HepG2 (cell line): Measurements from ENCODE around the gene EIF1. TPM values are rescaled to one million over a fixed set of nuclear protein-coding genes. Genes with fewer than 3 reads are reported as not detected.

ENCODE experiments used
- BCL3 ChIP-seq: sonication (generic); formaldehyde crosslinking; IDR thresholded peaks from 2 replicates; pipeline ENCODE4 v1.5.1; 2020; ENCODE audit warnings: mild to moderate bottlenecking, missing genetic modification reagents, moderate library complexity
- CBX2 ChIP-seq, 2 experiments: fragments of 200-600 bp in 1 of 2; sonication (generic); formaldehyde crosslinking in 1 of 2; IDR thresholded peaks; 2 replicates each; pipeline versions ENCODE4 v1.7.0 to v1.8.1; 2018 to 2022; ENCODE audit warnings: low read depth in 2 of 2, low read length in 1 of 2, mild to moderate bottlenecking in 1 of 2, missing genetic modification reagents in 1 of 2
- CEBPG ChIP-seq: IDR thresholded peaks from 2 replicates; pipeline ENCODE4 v1.6.1; 2016
- HMGXB4 ChIP-seq, 2 experiments: sonication (generic) in 1 of 2; formaldehyde crosslinking in 1 of 2; IDR thresholded peaks; 2 replicates each; pipeline versions ENCODE4 v1.4.0 to v1.6.1; 2018 to 2020; ENCODE audit warnings: missing genetic modification reagents in 2 of 2, borderline replicate concordance in 1 of 2, low read depth in 1 of 2, mild to moderate bottlenecking in 1 of 2, missing biosample characterization in 1 of 2
- IRF1 ChIP-seq: sonication (generic); formaldehyde crosslinking; IDR thresholded peaks from 2 replicates; pipeline ENCODE4 v1.4.0; 2020; ENCODE audit warnings: low read depth, mild to moderate bottlenecking, missing genetic modification reagents
- LRRFIP1 ChIP-seq: sonication (generic); formaldehyde crosslinking; conservative IDR thresholded peaks from 2 replicates; pipeline ENCODE4 v1.4.0; 2020; ENCODE audit warnings: missing genetic modification reagents
- MEIS2 ChIP-seq: sonication (generic); formaldehyde crosslinking; IDR thresholded peaks from 2 replicates; pipeline ENCODE4 v1.9.0; 2021; ENCODE audit warnings: mild to moderate bottlenecking, missing genetic modification reagents
- PBX3 ChIP-seq: sonication (generic); formaldehyde crosslinking; IDR thresholded peaks from 2 replicates; pipeline ENCODE4 v1.8.1; 2023; ENCODE audit warnings: missing genetic modification reagents, inconsistent platforms, borderline replicate concordance
- RFXANK ChIP-seq: IDR thresholded peaks from 2 replicates; pipeline ENCODE4 v1.6.1; 2016
- SIX4 ChIP-seq: sonication (generic); formaldehyde crosslinking; IDR thresholded peaks from 2 replicates; pipeline ENCODE4 v1.4.0; 2020; ENCODE audit warnings: missing genetic modification reagents
- SMARCC2 ChIP-seq: fragments of 450-650 bp; IDR thresholded peaks from 2 replicates; pipeline ENCODE4 v1.6.1; 2017; ENCODE audit warnings: antibody characterized with exemption, mild to moderate bottlenecking
- SNAPC5 ChIP-seq: sonication (generic); formaldehyde crosslinking; IDR thresholded peaks from 2 replicates; pipeline ENCODE4 v1.8.1; 2023; ENCODE audit warnings: mild to moderate bottlenecking, missing genetic modification reagents, borderline replicate concordance
- SP4 ChIP-seq: sonication (generic); formaldehyde crosslinking; IDR thresholded peaks from 2 replicates; pipeline ENCODE4 v1.8.1; 2023; ENCODE audit warnings: mild to moderate bottlenecking, missing genetic modification reagents
- TBX3 ChIP-seq: fragments of 450-650 bp; IDR thresholded peaks from 2 replicates; pipeline ENCODE4 v1.6.1; 2017; ENCODE audit warnings: antibody characterized with exemption, mild to moderate bottlenecking, inconsistent platforms, borderline replicate concordance
- TCF7L2 ChIP-seq: IDR thresholded peaks from 2 replicates; pipeline ENCODE4 v1.6.1; 2011; ENCODE audit warnings: mild to moderate bottlenecking, low read depth, low read length, moderate library complexity
- YEATS4 ChIP-seq: sonication (generic); formaldehyde crosslinking; IDR thresholded peaks from 2 replicates; pipeline ENCODE4 v1.4.0; 2020; ENCODE audit warnings: missing genetic modification reagents, borderline replicate concordance
- ZNF10 ChIP-seq: sonication (generic); formaldehyde crosslinking; IDR thresholded peaks from 2 replicates; pipeline ENCODE4 v1.4.0; 2020; ENCODE audit warnings: mild to moderate bottlenecking, low read depth, missing genetic modification reagents, borderline replicate concordance
- ZNF260 ChIP-seq: sonication (generic); formaldehyde crosslinking; IDR thresholded peaks from 2 replicates; pipeline ENCODE4 v1.4.0; 2020; ENCODE audit warnings: missing genetic modification reagents, low read depth, mild to moderate bottlenecking, borderline replicate concordance
- ZNF652 ChIP-seq: IDR thresholded peaks from 2 replicates; pipeline ENCODE4 v1.6.1; 2016; ENCODE audit warnings: low read depth, borderline replicate concordance
- ZNF780A ChIP-seq: sonication (generic); formaldehyde crosslinking; IDR thresholded peaks from 2 replicates; pipeline ENCODE4 v1.8.0; 2022; ENCODE audit warnings: mild to moderate bottlenecking, missing genetic modification reagents, moderate library complexity
- ZSCAN29 ChIP-seq: sonication (generic); formaldehyde crosslinking; conservative IDR thresholded peaks from 2 replicates; pipeline ENCODE4 v1.4.0; 2020; ENCODE audit warnings: mild to moderate bottlenecking, missing genetic modification reagents
- polyA plus RNA-seq, 8 experiments: library from polyadenylated mRNA; depleted of rRNA in 3 of 8; stranded (reverse) in 7 of 8; unstranded in 1 of 8; fragments of >200 nt; fragmentation: Illumina TruSeq in 4 of 8; extraction: Trizol in 4 of 8; gene quantifications; 2 replicates each; pipeline versions ENCODE4 v1.2.1 to v1.2.3, GENCODE V29; 2011 to 2016; ENCODE audit warnings: low read depth in 4 of 8, missing spikeins in 1 of 8, mixed read lengths in 1 of 8; ENCODE audit not compliant: insufficient read depth in 1 of 8
- total RNA-seq, 5 experiments: library from RNA; depleted of rRNA; stranded (reverse); fragments of >200 nt; fragmentation: Illumina TruSeq; extraction: Trizol; gene quantifications; 2 replicates each; pipeline ENCODE4 v1.2.3, GENCODE V29; 2016; ENCODE audit warnings: low read depth in 1 of 5

Gene EIF1
- total and polyA plus RNA-seq, 2 of the 13 experiments (the other 11 are each of a cell fraction or from before 2014, with no cell fraction given) = 147 to 517 TPM

- TF ChIP-seq LRRFIP1 (CRISPR knock-in tag) (no peak), IRF1 (CRISPR knock-in tag) (no peak), SMARCC2 (no peak), BCL3 (CRISPR knock-in tag) (peak; percentile 70), CBX2 (IDR thresholded peaks at IDR 0.05; ENCODE audit: low read depth, low read length) (no peak), CBX2 (CRISPR knock-in tag; IDR thresholded peaks at IDR 0.05; ENCODE audit: low read depth) (no peak), ZNF10 (CRISPR knock-in tag) (no peak), ZNF260 (CRISPR knock-in tag) (no peak), YEATS4 (CRISPR knock-in tag) (peak; percentile 73), ZNF780A (CRISPR knock-in tag) (no peak), SIX4 (CRISPR knock-in tag) (no peak), RFXANK (CRISPR knock-in tag) (no peak), SP4 (CRISPR knock-in tag) (peak; percentile 57; the same call in 1 of the 2 replicates), PBX3 (CRISPR knock-in tag) (no peak), MEIS2 (CRISPR knock-in tag) (peak; percentile 91; the same call in 1 of the 2 replicates), CEBPG (CRISPR knock-in tag) (peak; percentile 35; the same call in 1 of the 2 replicates), ZSCAN29 (no peak; the same call in 1 of the 2 replicates), HMGXB4 (CRISPR knock-in tag; IDR thresholded peaks at IDR 0.05; ENCODE audit: borderline replicate concordance in 1 of 2, low read depth in 1 of 2) (peak; percentile 94 to 96), ZNF652 (CRISPR knock-in tag) (no peak), SNAPC5 (CRISPR knock-in tag) (no peak), TCF7L2 (no peak), TBX3 (no peak)
Observed at GRCh38 chr17:41666708-41667279, 21.9 kb upstream of the EIF1 start (continued).
